Heart left ventricle (tissue), 13 donors: ENCODE results near the gene SERPINA1.

Experiments used
- POLR2A ChIP-seq, 2 donors: fragments of 450-650 bp; IDR thresholded peaks; one replicate each; pipeline ENCODE4 v1.6.1; 2017; ENCODE audit warnings: antibody characterized with exemption in 2 of 2, mild to moderate bottlenecking in 2 of 2, moderate library complexity in 2 of 2
- TF ChIP-seq, protein P1 (sequence below), 12 donors: fragments of 200-600 bp; sonication (generic) in 4 of 12; IDR thresholded peaks; one replicate each; pipeline versions ENCODE4 v1.5.0 to v1.8.0; 2018 to 2022; ENCODE audit warnings: antibody characterized with exemption in 12 of 12, mild to moderate bottlenecking in 5 of 12
- donor health status: ischemic (EF 13 %, LVEDD 7.1; RV severe dilation, severe dysfunction).
- donor health status: DM: no; HTN: yes; CAD: no.
- donor health status: DM: no; HTN: no; CAD: no.
- donor health status: ischemic (EF 25% LVEDD 6.9; RV normal size, moderate dysfunction).
- donor health status: ischemic (EF 25% LVEDD 5.7; RV mildly dilated, moderate dysfunction).
- donor health status: ischemic (EF 35%, LVEDD 5.7; RV mildly dilated, moderate dysfunction).
- donor health status: nonischemic (EF 11% LVEDD 7.7; RV severe dilation, severe dysfunction).
- donor health status: DM: yes; HTN: yes; CAD: no.
- donor health status: PGD.
- donor health status: ischemic (EF 29% LVEDD 5.4; RV normal size, mild dysfunction).
- donor health status: nonischemic (EF 23%, LVEDD 6.1; RV moderate dilation, normal function).

DNA sequence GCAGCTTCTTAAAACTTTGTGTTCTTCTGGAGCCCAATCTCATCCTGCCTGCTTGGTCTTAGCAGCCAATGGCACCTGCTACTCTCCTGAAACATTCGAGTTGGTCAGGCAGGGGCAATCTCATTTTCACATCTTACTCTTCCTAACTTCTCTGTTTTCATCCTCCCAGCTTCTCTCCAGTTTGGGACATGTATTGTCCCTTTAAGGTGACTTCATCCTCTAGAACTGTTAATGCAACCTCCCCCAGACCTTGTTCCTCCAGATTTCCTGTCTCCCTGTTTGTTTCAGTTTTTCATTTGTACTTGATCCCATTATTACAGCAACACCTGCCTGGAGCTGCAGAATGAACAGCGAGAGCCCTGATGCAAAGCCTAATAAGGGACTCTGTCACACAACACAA is 32.9 kb upstream of the SERPINA1 start:
- TF ChIP-seq, protein P1, sequence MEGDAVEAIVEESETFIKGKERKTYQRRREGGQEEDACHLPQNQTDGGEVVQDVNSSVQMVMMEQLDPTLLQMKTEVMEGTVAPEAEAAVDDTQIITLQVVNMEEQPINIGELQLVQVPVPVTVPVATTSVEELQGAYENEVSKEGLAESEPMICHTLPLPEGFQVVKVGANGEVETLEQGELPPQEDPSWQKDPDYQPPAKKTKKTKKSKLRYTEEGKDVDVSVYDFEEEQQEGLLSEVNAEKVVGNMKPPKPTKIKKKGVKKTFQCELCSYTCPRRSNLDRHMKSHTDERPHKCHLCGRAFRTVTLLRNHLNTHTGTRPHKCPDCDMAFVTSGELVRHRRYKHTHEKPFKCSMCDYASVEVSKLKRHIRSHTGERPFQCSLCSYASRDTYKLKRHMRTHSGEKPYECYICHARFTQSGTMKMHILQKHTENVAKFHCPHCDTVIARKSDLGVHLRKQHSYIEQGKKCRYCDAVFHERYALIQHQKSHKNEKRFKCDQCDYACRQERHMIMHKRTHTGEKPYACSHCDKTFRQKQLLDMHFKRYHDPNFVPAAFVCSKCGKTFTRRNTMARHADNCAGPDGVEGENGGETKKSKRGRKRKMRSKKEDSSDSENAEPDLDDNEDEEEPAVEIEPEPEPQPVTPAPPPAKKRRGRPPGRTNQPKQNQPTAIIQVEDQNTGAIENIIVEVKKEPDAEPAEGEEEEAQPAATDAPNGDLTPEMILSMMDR (IDR thresholded peaks at IDR 0.05): no peak
- TF ChIP-seq POLR2A (IDR thresholded peaks at IDR 0.05): no peak
